Limb (tissue), 2 donors: ENCODE measurements around the gene AIFM1.
"Not testable (repeated sequence)": the region's sequence is repeated elsewhere in the genome, so short reads cannot be mapped to it uniquely, and the experiment has no call there.

Experiments
- DNase-seq, 2 donors: peaks; one replicate each; pipeline ENCODE4 v3.0.0-alpha.2; 2016; ENCODE audit errors: extremely low spot score in 2 of 2

AIFM1 gene

GRCh38 chrX:130119312-130119898 lies 46.2 kb downstream of the AIFM1 start:
- peak in 1 of 2 donors; percentile 33 for DNase-seq

- DNase-seq = peak in 1 of 2 donors; percentile 58
Measured at GRCh38 chrX:130118441-130119311, 47.0 kb downstream of the AIFM1 start.

GRCh38 chrX:130117166-130117565 lies 48.5 kb downstream of the AIFM1 start:
- no peak for DNase-seq

GRCh38 chrX:130115119-130115885 lies 50.3 kb downstream of the AIFM1 start:
- DNase-seq = not testable (repeated sequence)

- no peak for DNase-seq
Measured at GRCh38 chrX:130114141-130114588, 51.5 kb downstream of the AIFM1 start.

- no peak for DNase-seq
Measured at GRCh38 chrX:130111220-130112154, 54.2 kb downstream of the AIFM1 start.

- peak in 1 of 2 donors; percentile 69 for DNase-seq
Measured at GRCh38 chrX:130110379-130111219, 55.0 kb downstream of the AIFM1 start, which contains the start of gene ELF4. Gene ELF4 (minus strand): TSS chrX:130110497. CDS start chrX:130081330, 29,167 bp downstream.

GRCh38 chrX:130109429-130110378 lies 55.9 kb downstream of the AIFM1 start:
- DNase-seq = no peak

- DNase-seq = no peak
Measured at GRCh38 chrX:130108647-130109428, 56.8 kb downstream of the AIFM1 start.

- DNase-seq = no peak
Measured at GRCh38 chrX:130106071-130106470, 59.6 kb downstream of the AIFM1 start.

- no peak for DNase-seq
Measured at GRCh38 chrX:130105244-130105643, 60.4 kb downstream of the AIFM1 start.

- DNase-seq = no peak
Measured at GRCh38 chrX:130103605-130104004, 62.0 kb downstream of the AIFM1 start.

- no peak for DNase-seq
Measured at GRCh38 chrX:130100180-130100579, 65.5 kb downstream of the AIFM1 start.

- DNase-seq = no peak
Measured at GRCh38 chrX:130098210-130098552, 67.5 kb downstream of the AIFM1 start.

- no peak for DNase-seq
Measured at GRCh38 chrX:130097507-130098209, 68.0 kb downstream of the AIFM1 start.

GRCh38 chrX:130095249-130096030 lies 70.2 kb downstream of the AIFM1 start:
- no peak for DNase-seq

- no peak for DNase-seq
Measured at GRCh38 chrX:130094696-130095095, 70.9 kb downstream of the AIFM1 start.
